Mucosa of stomach (tissue), 1 donor: ENCODE measurements around the gene CDC42BPB.

Experiments
- H3K27me3 ChIP-seq: one replicate; pipeline ENCODE4 v1.7.0; 2013; ENCODE audit warnings: mild to moderate bottlenecking, low read length; ENCODE audit not compliant: control insufficient read depth, insufficient read depth
- H3K36me3 ChIP-seq: one replicate; pipeline ENCODE4 v1.7.0; 2013; ENCODE audit warnings: low read length; ENCODE audit not compliant: control insufficient read depth, insufficient read depth
- H3K4me1 ChIP-seq: one replicate; pipeline ENCODE4 v1.7.0; 2013; ENCODE audit warnings: mild to moderate bottlenecking, low read length; ENCODE audit not compliant: control insufficient read depth, insufficient read depth
- H3K4me3 ChIP-seq: one replicate; pipeline ENCODE4 v1.7.0; 2013; ENCODE audit warnings: low read length
- H3K9ac ChIP-seq: one replicate; pipeline ENCODE4 v1.7.0; 2013; ENCODE audit warnings: mild to moderate bottlenecking, low read length, moderate library complexity
- H3K9me3 ChIP-seq: one replicate; pipeline ENCODE4 v1.7.0; 2013; ENCODE audit warnings: mild to moderate bottlenecking, low read length, moderate library complexity; ENCODE audit not compliant: control insufficient read depth
- donor health status: Pancreatic carcinoma.

Gene CDC42BPB

GRCh38 chr14:102967506-102967795 lies 89.9 kb downstream of the CDC42BPB start:
- H3K27me3 ChIP-seq: no peaks in the 10 kb centered on the region
- no peak overlapping the region for H3K9ac ChIP-seq
- H3K36me3 ChIP-seq: peaks cover 21% of the 10 kb centered on the region
- H3K9me3 ChIP-seq: no peaks in the 10 kb centered on the region
- H3K4me3 ChIP-seq: no peak overlapping the region
- no peaks in the 10 kb centered on the region for H3K4me1 ChIP-seq

- H3K27me3 ChIP-seq: no peaks in the 10 kb centered on the region
- H3K9ac ChIP-seq: no peak overlapping the region
- H3K36me3 ChIP-seq: peaks cover 21% of the 10 kb centered on the region
- no peaks in the 10 kb centered on the region for H3K9me3 ChIP-seq
- H3K4me1 ChIP-seq: no peaks in the 10 kb centered on the region
- no peak overlapping the region for H3K4me3 ChIP-seq
Observed at GRCh38 chr14:102966681-102967505, 90.5 kb downstream of the CDC42BPB start.

GRCh38 chr14:102965971-102966655 lies 91.2 kb downstream of the CDC42BPB start:
- no peaks in the 10 kb centered on the region for H3K27me3 ChIP-seq
- H3K4me3 ChIP-seq: no peak overlapping the region
- H3K9ac ChIP-seq: no peak overlapping the region
- no peaks in the 10 kb centered on the region for H3K9me3 ChIP-seq
- H3K4me1 ChIP-seq: no peaks in the 10 kb centered on the region
- peaks cover 21% of the 10 kb centered on the region for H3K36me3 ChIP-seq

- Histone ChIP-seq H3K36me3 (peaks cover 18% of the 10 kb centered on the region), H3K9ac (no peak overlapping the region), H3K9me3 (no peaks in the 10 kb centered on the region), H3K27me3 (no peaks in the 10 kb centered on the region), H3K4me3 (no peak overlapping the region), H3K4me1 (no peaks in the 10 kb centered on the region)
Observed at GRCh38 chr14:102965282-102965681, 92.1 kb downstream of the CDC42BPB start.

- Histone ChIP-seq H3K27me3 (no peaks in the 10 kb centered on the region), H3K9me3 (no peaks in the 10 kb centered on the region), H3K4me3 (no peak overlapping the region), H3K9ac (no peak overlapping the region), H3K36me3 (peaks cover 11% of the 10 kb centered on the region), H3K4me1 (no peaks in the 10 kb centered on the region)
Observed at GRCh38 chr14:102964152-102964730, 93.1 kb downstream of the CDC42BPB start.

GRCh38 chr14:102962111-102962627 lies 95.2 kb downstream of the CDC42BPB start:
- H3K27me3 ChIP-seq: no peaks in the 10 kb centered on the region
- H3K9me3 ChIP-seq: no peaks in the 10 kb centered on the region
- no peaks in the 10 kb centered on the region for H3K4me1 ChIP-seq
- H3K9ac ChIP-seq: no peak overlapping the region
- no peak overlapping the region for H3K4me3 ChIP-seq
- H3K36me3 ChIP-seq: peaks cover 12% of the 10 kb centered on the region

GRCh38 chr14:102958461-102958860 lies 98.9 kb downstream of the CDC42BPB start:
- Histone ChIP-seq H3K36me3 (peaks cover 5% of the 10 kb centered on the region), H3K4me3 (no peak overlapping the region), H3K9ac (no peak overlapping the region), H3K9me3 (no peaks in the 10 kb centered on the region), H3K4me1 (no peaks in the 10 kb centered on the region), H3K27me3 (no peaks in the 10 kb centered on the region)

GRCh38 chr14:102957222-102957621 lies 100.1 kb downstream of the CDC42BPB start:
- Histone ChIP-seq H3K27me3 (no peaks in the 10 kb centered on the region), H3K9me3 (no peaks in the 10 kb centered on the region), H3K4me1 (no peaks in the 10 kb centered on the region), H3K4me3 (no peak overlapping the region), H3K36me3 (peaks cover 5% of the 10 kb centered on the region), H3K9ac (no peak overlapping the region)

GRCh38 chr14:102955636-102956408 lies 101.5 kb downstream of the CDC42BPB start:
- no peaks in the 10 kb centered on the region for H3K9me3 ChIP-seq
- no peak overlapping the region for H3K4me3 ChIP-seq
- no peaks in the 10 kb centered on the region for H3K4me1 ChIP-seq
- peaks cover 5% of the 10 kb centered on the region for H3K36me3 ChIP-seq
- no peak overlapping the region for H3K9ac ChIP-seq
- H3K27me3 ChIP-seq: no peaks in the 10 kb centered on the region

- Histone ChIP-seq H3K36me3 (peaks cover 12% of the 10 kb centered on the region), H3K9me3 (no peaks in the 10 kb centered on the region), H3K4me1 (no peaks in the 10 kb centered on the region)
Observed at GRCh38 chr14:102954081-102954789, 103.1 kb downstream of the CDC42BPB start.

GRCh38 chr14:102953100-102953499 lies 104.2 kb downstream of the CDC42BPB start:
- Histone ChIP-seq H3K9ac (no peak overlapping the region), H3K4me1 (no peaks in the 10 kb centered on the region), H3K9me3 (no peaks in the 10 kb centered on the region), H3K4me3 (no peak overlapping the region), H3K27me3 (no peaks in the 10 kb centered on the region), H3K36me3 (peaks cover 14% of the 10 kb centered on the region)

More at GRCh38 chr14:102954081-102954789, 103.1 kb downstream of the CDC42BPB start:
- H3K4me3 ChIP-seq: no peak overlapping the region
- no peaks in the 10 kb centered on the region for H3K27me3 ChIP-seq
- no peak overlapping the region for H3K9ac ChIP-seq
